GM18870 (cell line): Measurements from ENCODE around the gene SLCO2A1.

Experiments
- ATAC-seq: cut with Tn5 transposase; IDR thresholded peaks from one replicate; pipeline ENCODE4 v1.9.1; 2021; ENCODE audit warnings: moderate library complexity; ENCODE audit not compliant: unreplicated experiment

The SLCO2A1 gene

DNA sequence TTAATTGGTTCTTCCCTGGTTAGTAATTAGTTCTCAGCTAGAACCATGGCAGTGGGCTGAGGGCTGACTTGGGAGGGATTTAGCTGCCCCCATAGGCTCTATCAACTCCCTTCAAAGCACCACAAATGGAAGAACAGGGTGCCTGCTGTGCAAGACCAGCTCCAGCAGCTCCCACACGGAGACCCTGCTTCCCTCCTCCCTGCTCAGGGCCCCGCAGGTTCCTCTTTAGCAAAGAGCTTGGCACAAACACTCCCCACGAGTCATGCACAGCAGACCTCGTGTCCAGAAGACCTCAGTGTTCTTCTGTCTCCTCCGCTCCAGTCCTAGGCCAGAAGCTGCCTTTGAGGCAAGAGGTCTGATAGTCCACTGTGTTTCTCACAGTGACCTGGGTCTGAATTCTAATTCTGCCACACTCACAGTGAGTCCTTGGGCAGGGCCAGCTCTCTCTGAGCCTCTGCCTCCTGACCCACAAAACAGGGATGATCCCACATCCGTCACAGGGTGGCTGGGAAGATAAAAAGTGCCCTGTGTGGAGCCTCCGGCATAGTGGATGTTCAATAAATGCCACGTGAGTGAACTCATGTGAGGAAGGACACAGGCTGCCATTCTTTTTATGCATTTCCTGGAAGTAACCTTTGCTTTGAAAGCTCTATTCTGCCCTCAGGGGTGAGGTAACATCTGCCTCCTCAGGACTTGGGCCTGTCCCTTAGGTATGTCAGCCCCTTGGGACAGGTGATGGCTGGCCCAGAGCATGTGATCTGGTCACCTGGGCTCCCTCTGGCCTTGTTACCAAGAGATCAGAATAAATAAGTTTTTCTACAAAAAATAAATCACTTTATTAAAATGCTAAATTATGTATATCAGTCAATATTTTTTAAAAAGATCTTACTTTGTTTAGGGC is 141.7 kb downstream of the SLCO2A1 start:
- ATAC-seq = no peak

DNA sequence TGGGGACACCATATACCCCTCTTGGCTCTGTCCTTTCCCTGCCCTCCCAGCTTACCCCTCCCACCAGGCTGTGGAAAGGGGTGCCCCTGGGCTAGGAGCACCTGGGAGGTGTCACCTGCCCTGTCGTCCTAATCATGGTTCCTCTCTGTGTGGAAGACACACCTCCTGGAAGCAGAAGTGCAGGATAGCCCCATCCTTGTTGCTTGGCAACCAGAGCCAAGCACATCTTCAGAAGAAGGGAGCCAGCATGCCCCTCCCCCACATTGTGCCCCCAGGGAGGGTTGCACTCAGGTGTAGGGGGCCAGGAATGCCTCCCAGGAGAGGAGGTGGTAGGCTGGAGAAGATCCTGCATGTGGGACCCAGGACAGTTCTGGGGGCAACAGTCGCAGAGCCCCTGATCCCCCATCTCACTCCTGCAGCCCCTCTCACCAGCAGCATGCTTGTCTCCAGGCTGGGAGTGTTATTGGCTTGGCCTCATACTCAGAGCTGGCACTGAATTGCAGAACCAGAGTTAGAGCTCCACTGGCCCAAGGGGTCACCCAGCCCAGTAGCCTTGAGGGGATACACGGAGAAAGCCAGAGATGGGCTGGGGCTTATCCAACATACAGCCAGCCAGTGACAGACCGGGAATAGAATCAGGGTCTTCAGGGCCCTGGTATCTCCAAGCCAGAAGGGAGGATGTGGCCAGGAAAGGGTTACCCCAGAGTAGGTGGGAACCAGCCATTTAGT is 142.5 kb downstream of the SLCO2A1 start:
- ATAC-seq = no peak

DNA sequence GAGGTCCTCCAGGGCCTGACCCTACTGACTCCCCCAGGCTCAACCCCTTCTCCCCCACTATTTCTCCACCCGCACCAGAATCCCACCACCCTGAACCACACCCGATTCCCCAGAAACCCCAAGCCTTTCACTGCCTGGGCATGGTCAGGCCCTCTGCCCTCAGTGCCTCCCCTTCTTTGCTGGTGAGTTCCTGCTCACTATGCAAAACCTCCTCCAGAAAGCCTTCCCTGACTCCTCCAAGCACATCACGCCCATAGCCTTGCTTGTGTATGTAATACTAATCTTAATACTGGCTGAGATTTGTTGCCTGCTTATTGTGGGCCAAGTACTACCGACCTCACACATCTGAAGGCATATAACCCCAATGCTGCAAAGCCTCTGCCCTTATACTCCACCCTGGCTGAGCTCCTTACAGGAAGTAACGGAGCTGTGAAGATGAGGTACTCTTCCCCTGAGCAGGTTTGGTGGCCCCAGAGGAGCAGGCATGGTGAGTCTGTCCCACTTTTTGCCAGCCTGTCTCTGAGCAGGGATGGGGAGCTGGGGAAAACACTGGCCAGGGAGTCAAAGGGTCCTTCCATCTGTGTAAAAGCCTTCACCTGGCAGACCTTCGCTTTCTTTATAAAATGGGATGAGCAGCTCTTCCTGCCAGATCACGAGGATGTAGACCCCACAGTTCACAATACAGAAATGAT is 143.5 kb downstream of the SLCO2A1 start:
- ATAC-seq = no peak

GRCh38 chr3:133884887-133885711 is 144.6 kb downstream of the SLCO2A1 start:
- ATAC-seq = no peak

DNA sequence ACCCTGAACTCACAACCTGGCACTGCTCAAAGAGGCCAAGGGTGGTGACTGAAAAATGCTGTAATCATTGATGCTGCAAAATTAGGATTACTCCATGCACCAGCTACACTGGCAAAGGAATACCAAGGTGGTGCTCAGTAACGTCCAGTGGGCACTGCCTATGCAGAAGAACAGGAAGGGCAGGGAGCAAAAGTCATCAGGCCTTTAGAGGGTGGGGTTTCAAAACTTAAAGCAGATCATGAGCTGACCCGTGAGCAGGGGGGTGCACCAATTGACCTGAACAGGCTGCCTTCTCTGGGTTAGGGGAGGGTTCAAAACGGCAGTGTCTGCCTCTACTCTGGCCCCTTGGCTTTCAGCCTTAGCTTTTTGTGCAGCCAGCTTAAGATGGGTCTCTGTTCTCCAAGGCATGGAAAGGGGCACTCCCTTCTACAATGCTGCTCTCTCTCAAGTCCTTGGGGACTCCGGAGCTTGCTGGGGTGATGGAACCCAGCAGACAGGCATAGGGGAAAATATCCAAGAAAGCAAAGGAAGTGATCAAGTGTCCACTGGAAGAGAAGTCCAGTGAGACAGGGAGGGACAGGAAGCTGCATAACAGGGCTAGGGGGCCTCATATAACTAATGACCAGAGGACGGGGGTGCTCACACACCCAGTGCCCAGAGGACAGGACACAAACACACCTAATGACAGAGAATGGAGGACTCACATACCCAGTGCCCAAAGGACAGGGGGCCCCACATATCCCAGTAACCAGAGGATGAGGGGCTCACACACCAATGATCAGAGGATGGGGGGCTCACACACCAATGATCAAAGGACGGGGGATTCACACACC is 145.5 kb downstream of the SLCO2A1 start:
- no peak for ATAC-seq

GRCh38 chr3:133883641-133884040 is 146.1 kb downstream of the SLCO2A1 start:
- no peak for ATAC-seq

DNA sequence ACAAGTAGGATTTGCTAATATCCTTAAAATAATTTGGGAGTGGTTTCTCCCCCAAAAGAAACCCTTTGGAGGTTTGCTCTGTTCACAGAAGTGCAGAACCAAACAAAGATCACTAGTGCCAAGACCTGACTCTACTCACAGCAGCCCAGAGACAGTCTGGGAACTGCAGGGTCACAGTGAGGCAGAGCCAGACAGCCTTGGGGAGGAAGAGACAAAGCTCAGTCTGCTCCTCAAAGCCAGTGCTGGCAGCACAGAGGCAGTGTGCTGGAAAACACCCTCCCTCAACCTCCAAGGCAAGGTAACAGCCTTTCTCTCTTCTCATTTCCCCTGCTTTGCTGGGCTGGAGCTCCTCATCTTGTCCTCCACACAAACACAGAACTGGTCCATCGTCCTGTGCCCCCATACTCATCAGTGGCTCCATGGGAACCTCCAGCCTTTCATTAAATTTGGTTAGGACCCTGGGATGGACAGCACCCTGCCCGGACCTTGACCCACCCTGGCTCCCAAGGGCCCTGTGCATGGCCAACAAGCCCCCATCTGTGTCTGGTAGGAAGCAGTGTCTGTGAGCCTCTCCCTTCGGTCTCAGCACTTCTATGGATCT is 146.6 kb downstream of the SLCO2A1 start:
- ATAC-seq = no peak

GRCh38 chr3:133881939-133882825 is 147.5 kb downstream of the SLCO2A1 start:
- no peak for ATAC-seq

DNA sequence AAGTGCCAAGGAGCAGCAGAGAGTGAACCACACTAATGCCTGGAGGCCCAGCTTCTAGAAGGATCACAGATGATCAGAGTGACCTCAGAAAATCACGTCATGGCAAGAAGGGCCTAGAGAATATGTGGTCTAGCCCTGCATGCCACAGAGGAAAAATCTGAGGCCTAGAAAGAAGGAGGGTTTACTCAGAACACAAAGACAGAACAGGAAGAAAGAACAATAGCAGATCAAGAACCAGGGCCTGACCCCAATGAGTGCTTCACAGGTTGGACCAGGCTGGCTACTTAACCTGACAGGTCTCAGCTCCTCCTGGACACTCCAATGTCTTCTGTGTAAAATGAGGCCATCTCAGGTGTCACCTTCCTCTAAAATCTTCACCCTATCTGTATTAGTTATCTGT is 148.2 kb downstream of the SLCO2A1 start:
- ATAC-seq = no peak

- no peak for ATAC-seq
These were observed 148.8 kb downstream of the SLCO2A1 start for GRCh38 chr3:133880886-133881455.

GRCh38 chr3:133880287-133880686 is 149.4 kb downstream of the SLCO2A1 start:
- ATAC-seq = peak; percentile 52

GRCh38 chr3:133878518-133878917 is 151.2 kb downstream of the SLCO2A1 start:
- no peak for ATAC-seq
